ENCODE results near the gene RHOA.
"Not testable (repeated sequence)": the region's sequence is repeated elsewhere in the genome, so short reads cannot be mapped to it uniquely, and the experiment has no call there.

Gene RHOA

DNA sequence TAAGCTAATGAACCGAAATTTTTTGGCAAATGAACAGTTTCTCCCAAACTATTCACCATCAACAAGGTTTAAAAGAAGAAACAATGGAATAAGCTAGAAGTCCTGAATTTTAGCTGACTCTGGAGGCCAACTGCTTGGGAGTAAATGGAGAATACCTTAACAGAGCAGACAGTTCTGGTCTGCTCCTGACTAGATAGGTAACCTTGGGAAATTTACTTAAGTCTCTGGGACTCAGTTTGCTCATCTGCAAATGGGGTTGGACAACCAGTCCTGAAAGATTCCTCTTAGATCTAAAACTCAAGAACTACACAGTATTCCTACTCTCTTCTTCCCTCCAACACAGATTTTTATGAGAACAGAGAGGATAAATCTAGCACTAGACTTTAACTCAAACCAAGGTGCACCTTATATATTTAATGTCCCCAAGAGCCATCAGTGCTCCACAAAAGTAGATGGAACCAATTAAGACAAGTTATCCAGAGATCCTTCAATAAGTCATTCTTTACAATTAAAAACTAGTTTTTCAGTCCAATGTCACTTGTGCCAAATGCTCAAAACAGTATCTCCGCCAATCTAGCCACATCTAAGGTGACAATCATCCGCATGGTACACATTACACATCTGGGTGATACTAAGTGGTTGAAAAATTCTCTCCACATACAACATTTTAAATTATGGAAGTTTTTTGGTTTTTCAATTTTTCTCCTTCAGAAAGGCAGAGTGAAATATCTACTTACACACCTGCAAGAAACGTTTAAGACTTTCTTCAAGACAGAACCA is 1.5 kb downstream of the RHOA start:
- H3K4me3 ChIP-seq (ENCODE audit: low read depth, low read length, poor library complexity, severe bottlenecking), result peak overlapping the region; percentile 83
- H4K20me1 ChIP-seq (ENCODE audit: insufficient read depth, low read length), result peaks cover 6% of the 10 kb centered on the region; the same call in 1 of the 2 replicates
- no peak overlapping the region for H2AFZ ChIP-seq (ENCODE audit: low read length)
- no peak for TF ChIP-seq EZH2 (IDR thresholded peaks at IDR 0.05; ENCODE audit: borderline replicate concordance, low read length)
- TF ChIP-seq, protein P1, sequence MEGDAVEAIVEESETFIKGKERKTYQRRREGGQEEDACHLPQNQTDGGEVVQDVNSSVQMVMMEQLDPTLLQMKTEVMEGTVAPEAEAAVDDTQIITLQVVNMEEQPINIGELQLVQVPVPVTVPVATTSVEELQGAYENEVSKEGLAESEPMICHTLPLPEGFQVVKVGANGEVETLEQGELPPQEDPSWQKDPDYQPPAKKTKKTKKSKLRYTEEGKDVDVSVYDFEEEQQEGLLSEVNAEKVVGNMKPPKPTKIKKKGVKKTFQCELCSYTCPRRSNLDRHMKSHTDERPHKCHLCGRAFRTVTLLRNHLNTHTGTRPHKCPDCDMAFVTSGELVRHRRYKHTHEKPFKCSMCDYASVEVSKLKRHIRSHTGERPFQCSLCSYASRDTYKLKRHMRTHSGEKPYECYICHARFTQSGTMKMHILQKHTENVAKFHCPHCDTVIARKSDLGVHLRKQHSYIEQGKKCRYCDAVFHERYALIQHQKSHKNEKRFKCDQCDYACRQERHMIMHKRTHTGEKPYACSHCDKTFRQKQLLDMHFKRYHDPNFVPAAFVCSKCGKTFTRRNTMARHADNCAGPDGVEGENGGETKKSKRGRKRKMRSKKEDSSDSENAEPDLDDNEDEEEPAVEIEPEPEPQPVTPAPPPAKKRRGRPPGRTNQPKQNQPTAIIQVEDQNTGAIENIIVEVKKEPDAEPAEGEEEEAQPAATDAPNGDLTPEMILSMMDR (IDR thresholded peaks at IDR 0.05; ENCODE audit: low read length), result no peak
- H3K27me3 ChIP-seq (ENCODE audit: insufficient read depth, low read length), result no peaks in the 10 kb centered on the region
- H3F3A ChIP-seq (ENCODE audit: insufficient read depth, low read length), result no peaks in the 10 kb centered on the region
- peak overlapping the region; percentile 83 for H3K9ac ChIP-seq (ENCODE audit: low read length)
- peak overlapping the region; percentile 98 for H3K4me2 ChIP-seq (ENCODE audit: low read length)
- H3K79me2 ChIP-seq (ENCODE audit: insufficient read depth, low read length), result peaks cover 74% of the 10 kb centered on the region
- H3K9me3 ChIP-seq (ENCODE audit: low read length), result no peaks in the 10 kb centered on the region
- peaks cover 66% of the 10 kb centered on the region for H3K4me1 ChIP-seq (ENCODE audit: insufficient read depth, low read length, severe bottlenecking)
- peak overlapping the region; percentile 60 for H3K27ac ChIP-seq (ENCODE audit: low read depth, low read length, poor library complexity, severe bottlenecking)
- H3K36me3 ChIP-seq (ENCODE audit: insufficient read depth, low read length), result peaks cover 34% of the 10 kb centered on the region
- H3K9me2 ChIP-seq (ENCODE audit: low read depth, low read length), result no peaks in the 10 kb centered on the region

DNA sequence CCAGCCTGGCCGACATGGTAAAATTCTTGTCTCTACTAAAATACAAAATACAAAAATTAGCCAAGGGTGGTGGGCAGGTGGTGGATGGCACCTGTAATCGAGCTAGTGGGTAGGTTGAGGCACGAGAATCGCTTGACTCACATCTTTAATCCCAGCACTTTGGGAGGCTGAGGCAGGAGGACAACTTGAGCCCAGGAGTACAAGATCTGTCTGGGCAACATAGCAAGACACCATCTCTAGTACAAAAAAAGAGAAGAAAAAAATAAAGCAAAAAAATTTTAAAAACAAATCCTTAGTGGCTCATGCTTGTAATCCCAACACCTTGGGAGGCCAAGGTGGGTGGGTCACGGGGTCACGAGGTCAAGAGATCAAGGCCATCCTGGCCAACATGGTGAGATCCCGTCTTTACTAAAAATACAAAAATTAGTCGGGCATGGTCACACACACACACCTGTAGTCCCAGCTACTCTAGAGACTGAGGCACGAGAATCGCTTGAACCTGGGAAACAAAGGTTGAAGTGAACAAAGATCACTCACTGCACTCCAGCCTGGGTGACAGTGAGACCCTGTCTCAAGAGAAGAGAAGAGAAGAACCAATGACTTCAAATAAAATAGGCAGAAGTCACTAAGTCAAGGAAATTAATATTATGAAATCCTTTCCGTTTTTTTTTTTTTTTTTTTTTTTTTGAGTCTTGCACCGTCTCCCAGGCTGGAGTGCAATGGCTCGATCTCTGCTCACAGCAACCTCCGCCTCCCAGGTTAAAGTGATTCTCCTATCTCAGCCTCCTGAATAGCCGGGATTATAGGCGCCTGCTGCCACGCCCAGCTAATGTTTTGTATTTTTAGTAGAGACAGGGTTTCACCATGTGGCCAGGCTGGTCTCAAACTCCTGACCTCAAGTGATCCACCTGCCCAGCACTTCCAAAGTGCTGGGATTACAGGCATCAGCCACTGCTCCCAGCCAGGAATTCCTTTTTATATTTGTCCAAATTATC is 4.9 kb downstream of the RHOA start:
- peaks cover 95% of the 10 kb centered on the region for H3K79me2 ChIP-seq (ENCODE audit: insufficient read depth, low read length)
- H3F3A ChIP-seq (ENCODE audit: insufficient read depth, low read length), result no peaks in the 10 kb centered on the region
- TF ChIP-seq, protein P1 (IDR thresholded peaks at IDR 0.05; ENCODE audit: low read length), result no peak
- no peak for TF ChIP-seq EZH2 (IDR thresholded peaks at IDR 0.05; ENCODE audit: borderline replicate concordance, low read length)
- H3K4me1 ChIP-seq (ENCODE audit: insufficient read depth, low read length, severe bottlenecking), result peaks cover 58% of the 10 kb centered on the region
- H3K36me3 ChIP-seq (ENCODE audit: insufficient read depth, low read length), result peaks cover 43% of the 10 kb centered on the region
- peaks cover 6% of the 10 kb centered on the region; the same call in 1 of the 2 replicates for H4K20me1 ChIP-seq (ENCODE audit: insufficient read depth, low read length)
- H3K9me3 ChIP-seq (ENCODE audit: low read length), result 0 out of 2 replicates have a peak, but pooled peaks cover 2% of the 10 kb centered on the region
- H3K9me2 ChIP-seq (ENCODE audit: low read depth, low read length), result no peaks in the 10 kb centered on the region
- peak overlapping the region; percentile 98 for H3K4me2 ChIP-seq (ENCODE audit: low read length)
- peak overlapping the region; percentile 24 for H3K27ac ChIP-seq (ENCODE audit: low read depth, low read length, poor library complexity, severe bottlenecking)
- no peak overlapping the region; the same call in 1 of the 2 replicates for H3K9ac ChIP-seq (ENCODE audit: low read length)
- peak overlapping the region; percentile 83 for H3K4me3 ChIP-seq (ENCODE audit: low read depth, low read length, poor library complexity, severe bottlenecking)
- no peak overlapping the region for H2AFZ ChIP-seq (ENCODE audit: low read length)
- no peaks in the 10 kb centered on the region for H3K27me3 ChIP-seq (ENCODE audit: insufficient read depth, low read length)

DNA sequence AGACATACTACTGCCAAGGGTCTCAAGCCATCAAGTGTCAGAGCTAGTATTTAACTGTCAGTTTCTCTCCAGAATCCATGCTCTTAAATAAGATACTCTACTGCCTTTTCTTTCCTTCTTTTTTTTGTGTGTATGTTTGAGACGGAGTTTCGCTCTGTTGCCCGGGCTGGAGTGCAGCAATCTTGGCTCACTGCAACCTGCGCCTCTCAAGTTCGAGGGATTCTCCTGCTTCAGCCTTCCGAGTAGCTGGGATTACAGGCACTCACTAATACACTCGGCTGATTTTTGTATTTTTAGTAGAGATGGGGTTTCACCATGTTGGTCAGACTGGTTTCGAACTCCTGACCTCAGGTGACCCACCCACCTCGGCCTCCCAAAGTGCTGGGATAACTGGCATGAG is 6.2 kb downstream of the RHOA start:
- not testable (repeated sequence) for H3K9ac ChIP-seq (ENCODE audit: low read length); H3F3A ChIP-seq (ENCODE audit: insufficient read depth, low read length); H2AFZ ChIP-seq (ENCODE audit: low read length); H4K20me1 ChIP-seq (ENCODE audit: insufficient read depth, low read length); H3K27me3 ChIP-seq (ENCODE audit: insufficient read depth, low read length); H3K9me2 ChIP-seq (ENCODE audit: low read depth, low read length); H3K4me3 ChIP-seq (ENCODE audit: low read depth, low read length, poor library complexity, severe bottlenecking); H3K9me3 ChIP-seq (ENCODE audit: low read length)
- H3K36me3 ChIP-seq (ENCODE audit: insufficient read depth, low read length), result peaks cover 43% of the 10 kb centered on the region
- peaks cover 70% of the 10 kb centered on the region for H3K4me1 ChIP-seq (ENCODE audit: insufficient read depth, low read length, severe bottlenecking)
- peak overlapping the region; percentile 23 for H3K27ac ChIP-seq (ENCODE audit: low read depth, low read length, poor library complexity, severe bottlenecking)
- H3K4me2 ChIP-seq (ENCODE audit: low read length), result peak overlapping the region; percentile 11; the same call in 1 of the 2 replicates
- H3K79me2 ChIP-seq (ENCODE audit: insufficient read depth, low read length), result peaks cover 98% of the 10 kb centered on the region
